ENCODE data around the gene RALGAPB. TPM values are rescaled to one million over a fixed set of nuclear protein-coding genes. Genes with fewer than 3 reads are reported as not detected.
"Not testable (repeated sequence)": the region's sequence is repeated elsewhere in the genome, so short reads cannot be mapped to it uniquely, and the experiment has no call there.

RALGAPB gene
- total and polyA plus RNA-seq, 5 donors = 8.3 to 26.9 (median 22.0) TPM

DNA sequence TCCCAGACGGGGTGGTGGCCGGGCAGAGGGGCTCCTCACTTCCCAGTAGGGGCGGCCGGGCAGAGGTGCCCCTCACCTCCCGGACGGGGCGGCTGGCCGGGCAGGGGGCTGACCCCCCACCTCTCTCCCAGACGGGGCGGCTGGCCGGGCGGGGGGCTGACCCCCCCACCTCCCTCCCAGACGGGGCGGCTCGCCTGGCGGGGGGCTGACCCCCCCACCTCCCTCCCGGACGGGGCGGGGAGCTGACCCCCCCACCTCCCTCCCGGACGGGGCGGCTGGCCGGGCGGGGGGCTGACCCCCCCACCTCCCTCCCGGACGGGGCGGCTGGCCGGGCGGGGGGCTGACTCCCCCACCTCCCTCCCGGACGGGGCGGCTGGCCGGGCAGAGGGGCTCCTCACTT lies 11.5 kb upstream of the RALGAPB start:
- intact Hi-C loops (cut with DNase I); H3K27me3 ChIP-seq (ENCODE audit: control insufficient read depth, insufficient read depth): not testable (repeated sequence)
- WGBS = 92% methylated on average over 21 of the region's 33 CpGs

DNA sequence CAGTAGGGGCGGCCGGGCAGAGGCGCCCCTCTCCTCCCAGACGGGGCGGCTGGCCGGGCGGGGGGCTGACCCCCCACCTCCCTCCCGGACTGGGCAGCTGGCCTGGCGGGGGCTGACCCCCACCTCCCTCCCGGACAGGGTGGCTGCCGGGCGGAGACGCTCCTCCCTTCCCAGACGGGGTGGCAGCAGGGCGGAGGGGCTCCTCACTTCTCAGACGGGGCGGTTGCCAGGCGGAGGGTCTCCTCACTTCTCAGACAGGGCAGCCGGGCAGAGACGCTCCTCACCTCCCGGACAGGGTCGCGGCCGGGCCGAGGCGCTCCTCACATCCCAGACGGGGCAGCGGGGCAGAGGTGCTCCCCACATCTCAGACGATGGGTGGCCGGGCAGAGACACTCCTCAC lies 11.1 kb upstream of the RALGAPB start:
- intact Hi-C loops (cut with DNase I); ATAC-seq; H3K9me3 ChIP-seq (ENCODE audit: control insufficient read depth, low read length); H3K27ac ChIP-seq (ENCODE audit: low read length); H3K4me3 ChIP-seq (ENCODE audit: low read length); H3K4me1 ChIP-seq (ENCODE audit: control insufficient read depth, insufficient read depth, low read length); H3K27me3 ChIP-seq (ENCODE audit: control insufficient read depth, insufficient read depth): not testable (repeated sequence)
- 91% methylated on average over 30 of the region's 30 CpGs for WGBS
- DNase-seq = peak in 2 of 3 donors; percentile 18 to 46

More for the DNA sequence above, 11.5 kb upstream of the RALGAPB start:
- not testable (repeated sequence) for H3K27ac ChIP-seq (ENCODE audit: low read length); H3K4me1 ChIP-seq (ENCODE audit: control insufficient read depth, insufficient read depth, low read length); DNase-seq; ATAC-seq; H3K9me3 ChIP-seq (ENCODE audit: control insufficient read depth, low read length); H3K4me3 ChIP-seq (ENCODE audit: low read length)

DNA sequence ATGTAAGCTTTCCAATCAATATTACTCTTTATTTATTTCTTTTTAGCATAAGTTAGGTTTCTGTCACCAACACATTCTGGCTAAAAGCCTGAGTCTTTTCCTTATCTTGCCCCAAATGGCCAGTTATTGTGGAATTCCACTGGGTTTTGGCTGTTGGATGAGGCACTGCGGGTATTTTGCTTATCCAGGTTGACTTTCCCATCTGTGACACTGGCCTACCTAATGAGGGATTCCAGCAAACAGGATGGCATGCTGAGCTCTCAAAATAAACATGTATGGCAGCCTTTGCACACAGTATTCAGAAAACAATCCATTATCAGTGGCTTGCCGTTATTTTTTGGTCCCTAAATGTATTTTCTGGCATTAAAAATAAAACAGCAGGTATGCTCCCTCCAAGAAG lies 6.5 kb upstream of the RALGAPB start:
- DNase-seq (no peak), ATAC-seq (no peak)
- intact Hi-C loops (cut with DNase I) = no loop called here
- no peaks in the 10 kb centered on the region for H3K4me1 ChIP-seq (ENCODE audit: control insufficient read depth, insufficient read depth, low read length)
- no peaks in the 10 kb centered on the region for H3K27me3 ChIP-seq (ENCODE audit: control insufficient read depth, insufficient read depth)
- 61% methylated on average over 2 of the region's 2 CpGs for WGBS
- no peak overlapping the region for H3K4me3 ChIP-seq (ENCODE audit: low read length)
- no peak overlapping the region for H3K27ac ChIP-seq (ENCODE audit: low read length)
- H3K9me3 ChIP-seq (ENCODE audit: control insufficient read depth, low read length) = no peaks in the 10 kb centered on the region

DNA sequence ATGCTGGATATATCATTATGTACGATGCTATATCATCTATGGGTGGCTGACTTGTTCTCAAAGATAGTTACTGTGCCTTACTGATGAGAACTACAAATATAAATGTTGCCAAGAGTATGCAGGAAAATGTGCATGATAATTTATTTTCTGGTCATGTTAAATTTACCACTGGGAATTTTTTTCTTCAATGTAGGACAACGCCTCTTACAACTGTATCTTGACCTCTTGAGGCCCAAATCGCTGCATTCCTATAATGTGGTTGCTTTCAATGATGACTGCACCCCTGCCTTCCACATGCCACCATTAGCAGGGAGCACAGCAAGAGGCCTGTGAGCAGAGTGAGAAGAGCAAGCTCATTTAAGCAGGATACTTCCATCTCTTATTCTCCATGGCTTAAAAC lies 5.7 kb upstream of the RALGAPB start:
- H3K27me3 ChIP-seq (ENCODE audit: control insufficient read depth, insufficient read depth) = no peaks in the 10 kb centered on the region
- ATAC-seq (no peak), DNase-seq (no peak)
- H3K27ac ChIP-seq (ENCODE audit: low read length) = no peak overlapping the region
- no peaks in the 10 kb centered on the region for H3K9me3 ChIP-seq (ENCODE audit: control insufficient read depth, low read length)
- no peak overlapping the region for H3K4me3 ChIP-seq (ENCODE audit: low read length)
- 70% methylated on average over 3 of the region's 3 CpGs for WGBS
- H3K4me1 ChIP-seq (ENCODE audit: control insufficient read depth, insufficient read depth, low read length) = no peaks in the 10 kb centered on the region
- intact Hi-C loops (cut with DNase I) = no loop called here

DNA sequence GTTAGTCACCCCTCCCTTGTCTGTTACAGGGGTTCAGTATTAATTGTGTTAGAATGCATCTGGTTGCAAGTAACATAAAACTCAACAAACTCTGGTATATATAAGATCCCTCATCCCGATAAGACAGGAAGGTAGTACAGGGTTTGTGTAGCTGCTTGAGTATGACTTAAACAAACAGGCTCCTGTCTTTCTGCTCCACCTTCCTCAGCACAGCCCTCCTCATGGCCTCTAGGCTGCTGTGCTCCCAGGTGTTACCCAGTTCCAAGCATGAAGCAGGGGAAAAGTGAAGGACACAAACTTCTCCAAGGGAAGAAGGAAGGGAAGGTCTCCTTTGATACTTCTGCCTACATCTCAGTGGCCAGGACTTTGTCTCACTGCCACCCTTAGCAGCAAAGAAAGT lies 1.4 kb upstream of the RALGAPB start:
- Histone ChIP-seq H3K27ac (ENCODE audit: low read length) (no peak overlapping the region), H3K4me1 (ENCODE audit: control insufficient read depth, insufficient read depth, low read length) (peaks cover 8% of the 10 kb centered on the region), H3K9me3 (ENCODE audit: control insufficient read depth, low read length) (no peaks in the 10 kb centered on the region), H3K27me3 (ENCODE audit: control insufficient read depth, insufficient read depth) (no peaks in the 10 kb centered on the region), H3K4me3 (ENCODE audit: low read length) (no peak overlapping the region)
- WGBS = 81% methylated on average over 1 of the region's 1 CpG
- no peak for DNase-seq
- intact Hi-C loops (cut with DNase I) = no loop called here
- no peak for ATAC-seq

DNA sequence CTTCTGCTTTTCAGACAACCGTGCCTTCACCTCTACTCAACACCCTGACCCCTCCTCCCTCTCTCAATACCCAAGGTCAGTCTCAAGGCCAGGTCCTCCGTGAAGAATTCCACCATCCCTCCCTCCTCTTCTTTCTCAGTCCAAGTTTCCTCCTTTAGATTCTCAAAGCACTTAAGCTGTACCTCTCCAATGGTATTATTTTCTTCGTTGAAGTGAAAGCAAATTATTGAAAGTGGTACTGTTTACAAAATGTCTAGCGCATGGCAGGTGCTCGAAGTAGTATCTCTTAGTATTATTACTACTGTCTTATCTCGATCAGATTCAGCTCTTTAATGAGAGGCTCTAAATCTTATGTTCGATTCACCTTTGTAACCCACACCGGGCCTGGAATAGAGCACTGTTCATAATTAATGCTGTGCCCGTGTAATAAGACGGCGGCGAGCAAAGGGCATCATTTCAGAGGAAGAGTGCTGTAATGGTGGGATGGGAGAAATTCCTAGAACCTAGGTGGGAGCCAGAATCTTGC lies 593 bp upstream of the RALGAPB start:
- H3K27me3 ChIP-seq (ENCODE audit: control insufficient read depth, insufficient read depth) = no peaks in the 10 kb centered on the region
- peak overlapping the region; percentile 72 for H3K4me3 ChIP-seq (ENCODE audit: low read length)
- WGBS = 20% methylated on average over 12 of the region's 12 CpGs
- ATAC-seq (no peak), DNase-seq (no peak)
- intact Hi-C loops (cut with DNase I) = no loop called here
- peak overlapping the region; percentile 26 for H3K27ac ChIP-seq (ENCODE audit: low read length)
- H3K4me1 ChIP-seq (ENCODE audit: control insufficient read depth, insufficient read depth, low read length) = peaks cover 8% of the 10 kb centered on the region
- no peaks in the 10 kb centered on the region for H3K9me3 ChIP-seq (ENCODE audit: control insufficient read depth, low read length)

DNA sequence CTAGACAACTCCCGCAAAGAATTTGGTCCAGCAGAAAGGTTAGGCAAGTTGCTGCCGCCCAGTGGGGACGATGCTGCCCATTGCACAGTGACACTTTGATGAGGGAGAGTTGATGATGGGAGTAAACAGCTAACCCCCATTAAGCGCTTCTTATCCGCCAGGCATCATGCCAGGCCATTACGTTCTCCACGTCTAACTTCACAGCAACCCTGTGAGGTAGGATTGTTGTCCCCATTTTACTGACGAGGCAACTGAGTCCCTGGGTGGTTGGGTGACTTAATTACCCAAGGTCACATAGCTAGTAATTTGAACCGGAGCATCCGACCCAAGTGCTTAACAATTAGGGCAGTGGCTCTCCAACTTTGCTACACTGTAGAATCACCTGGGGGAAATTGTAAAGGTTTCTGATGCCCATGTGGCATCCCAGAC lies 738 bp downstream of the RALGAPB start:
- no peak for ATAC-seq
- H3K4me1 ChIP-seq (ENCODE audit: control insufficient read depth, insufficient read depth, low read length) = peaks cover 8% of the 10 kb centered on the region
- peak overlapping the region; percentile 58 for H3K27ac ChIP-seq (ENCODE audit: low read length)
- no peaks in the 10 kb centered on the region for H3K9me3 ChIP-seq (ENCODE audit: control insufficient read depth, low read length)
- peak in 1 of 3 donors; percentile 72 for DNase-seq
- no peaks in the 10 kb centered on the region for H3K27me3 ChIP-seq (ENCODE audit: control insufficient read depth, insufficient read depth)
- H3K4me3 ChIP-seq (ENCODE audit: low read length) = peak overlapping the region; percentile 91
- 10% methylated on average over 10 of the region's 10 CpGs for WGBS
- intact Hi-C loops (cut with DNase I) = no loop called here

DNA sequence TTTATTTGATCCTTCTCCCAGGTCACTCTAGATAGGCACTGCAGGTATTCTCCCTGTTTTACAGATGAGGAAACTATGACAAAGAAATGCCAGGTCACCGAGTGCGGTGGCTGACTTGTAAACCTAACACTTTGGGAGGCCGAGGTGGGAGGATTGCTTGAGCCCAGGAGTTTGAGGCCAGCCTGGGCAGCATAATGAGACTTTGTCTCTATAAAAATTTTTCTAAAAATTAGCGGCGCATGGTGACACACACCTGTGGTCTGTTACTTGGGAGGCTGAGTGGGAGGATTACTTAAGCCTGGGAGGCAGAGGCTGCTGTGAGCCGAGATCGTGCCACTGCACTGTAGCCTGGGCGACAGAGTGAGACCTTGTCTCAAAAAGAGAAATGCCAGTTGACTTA lies 5.1 kb downstream of the RALGAPB start:
- Histone ChIP-seq H3K4me1 (ENCODE audit: control insufficient read depth, insufficient read depth, low read length) (peaks cover 8% of the 10 kb centered on the region), H3K27ac (ENCODE audit: low read length) (no peak overlapping the region), H3K9me3 (ENCODE audit: control insufficient read depth, low read length) (no peaks in the 10 kb centered on the region), H3K4me3 (ENCODE audit: low read length) (no peak overlapping the region), H3K27me3 (ENCODE audit: control insufficient read depth, insufficient read depth) (no peaks in the 10 kb centered on the region)
- 95% methylated on average over 8 of the region's 8 CpGs for WGBS
- intact Hi-C loops (cut with DNase I) = no loop called here
- no peak for DNase-seq
- ATAC-seq = no peak

DNA sequence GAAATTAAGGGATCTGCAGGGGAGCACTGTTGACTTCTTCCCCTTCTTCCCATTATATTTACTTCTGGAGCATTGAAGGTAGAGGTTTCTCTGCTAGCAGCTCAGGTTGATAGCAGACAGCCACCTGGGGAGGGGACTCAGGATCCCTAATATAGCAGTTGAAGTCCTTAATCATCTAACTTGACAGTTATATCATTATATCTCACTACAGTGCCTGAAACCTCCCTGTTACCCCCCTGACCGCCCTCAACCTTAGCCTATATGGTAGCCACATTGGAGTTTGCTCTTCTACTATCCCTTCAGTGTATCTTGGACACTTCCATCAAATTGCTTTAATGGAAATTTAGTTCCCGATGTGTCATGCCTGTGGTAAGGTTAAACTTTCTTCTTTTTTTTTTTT lies 7.0 kb downstream of the RALGAPB start:
- no peak overlapping the region for H3K27ac ChIP-seq (ENCODE audit: low read length)
- H3K4me1 ChIP-seq (ENCODE audit: control insufficient read depth, insufficient read depth, low read length) = no peaks in the 10 kb centered on the region
- WGBS = 94% methylated on average over 2 of the region's 2 CpGs
- intact Hi-C loops (cut with DNase I) = no loop called here
- ATAC-seq (no peak), DNase-seq (no peak)
- no peaks in the 10 kb centered on the region for H3K27me3 ChIP-seq (ENCODE audit: control insufficient read depth, insufficient read depth)
- no peak overlapping the region for H3K4me3 ChIP-seq (ENCODE audit: low read length)
- H3K9me3 ChIP-seq (ENCODE audit: control insufficient read depth, low read length) = no peaks in the 10 kb centered on the region

DNA sequence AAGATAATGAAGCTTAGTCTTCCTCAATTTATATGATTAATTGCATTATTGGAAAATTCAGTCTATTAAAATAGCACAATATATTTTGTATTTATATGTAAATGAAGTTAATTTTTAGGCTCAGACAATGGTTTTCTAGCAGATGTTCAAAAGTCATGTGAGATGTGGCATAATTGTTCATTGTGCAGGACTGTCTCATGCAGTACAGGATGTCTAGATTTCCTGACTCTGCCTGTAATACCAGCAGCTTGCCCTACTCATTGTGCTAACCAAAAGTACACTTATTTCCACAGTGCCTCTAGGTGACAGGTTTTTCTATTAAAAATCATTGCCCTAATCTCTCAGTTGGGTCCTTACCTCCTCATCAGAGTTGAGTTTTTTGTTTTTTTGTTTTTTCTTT lies 12.4 kb downstream of the RALGAPB start:
- intact Hi-C loops (cut with DNase I) = no loop called here
- DNase-seq (no peak), ATAC-seq (no peak)
- no peak overlapping the region for H3K27ac ChIP-seq (ENCODE audit: low read length)
- H3K4me3 ChIP-seq (ENCODE audit: low read length) = no peak overlapping the region
- H3K9me3 ChIP-seq (ENCODE audit: control insufficient read depth, low read length) = no peaks in the 10 kb centered on the region
- H3K27me3 ChIP-seq (ENCODE audit: control insufficient read depth, insufficient read depth) = no peaks in the 10 kb centered on the region
- H3K4me1 ChIP-seq (ENCODE audit: control insufficient read depth, insufficient read depth, low read length) = no peaks in the 10 kb centered on the region

DNA sequence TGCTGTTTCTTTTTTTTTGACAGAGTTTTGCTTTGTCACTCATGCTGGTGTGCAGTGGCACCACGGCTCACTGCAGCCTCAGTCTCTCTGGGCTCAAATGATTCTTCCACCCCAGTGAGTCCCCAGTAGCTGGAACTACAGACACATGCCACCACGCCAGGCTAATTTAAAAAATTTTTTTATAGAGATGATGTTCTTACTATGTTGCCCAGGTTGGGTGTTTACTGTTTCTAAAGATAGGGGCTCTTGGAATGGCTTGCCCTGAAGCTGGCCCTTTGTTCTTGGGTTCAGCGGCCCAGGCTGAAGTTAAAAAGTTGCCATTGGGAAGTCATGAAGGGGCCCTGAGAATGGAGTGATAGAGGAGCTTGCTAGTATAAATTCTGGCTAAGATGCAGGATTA lies 16.5 kb downstream of the RALGAPB start:
- no peaks in the 10 kb centered on the region for H3K4me1 ChIP-seq (ENCODE audit: control insufficient read depth, insufficient read depth, low read length)
- no peaks in the 10 kb centered on the region for H3K27me3 ChIP-seq (ENCODE audit: control insufficient read depth, insufficient read depth)
- 98% methylated on average over 3 of the region's 3 CpGs for WGBS
- no peaks in the 10 kb centered on the region for H3K9me3 ChIP-seq (ENCODE audit: control insufficient read depth, low read length)
- DNase-seq (no peak), ATAC-seq (no peak)
- H3K4me3 ChIP-seq (ENCODE audit: low read length) = no peak overlapping the region
- intact Hi-C loops (cut with DNase I) = no loop called here
- no peak overlapping the region for H3K27ac ChIP-seq (ENCODE audit: low read length)

DNA sequence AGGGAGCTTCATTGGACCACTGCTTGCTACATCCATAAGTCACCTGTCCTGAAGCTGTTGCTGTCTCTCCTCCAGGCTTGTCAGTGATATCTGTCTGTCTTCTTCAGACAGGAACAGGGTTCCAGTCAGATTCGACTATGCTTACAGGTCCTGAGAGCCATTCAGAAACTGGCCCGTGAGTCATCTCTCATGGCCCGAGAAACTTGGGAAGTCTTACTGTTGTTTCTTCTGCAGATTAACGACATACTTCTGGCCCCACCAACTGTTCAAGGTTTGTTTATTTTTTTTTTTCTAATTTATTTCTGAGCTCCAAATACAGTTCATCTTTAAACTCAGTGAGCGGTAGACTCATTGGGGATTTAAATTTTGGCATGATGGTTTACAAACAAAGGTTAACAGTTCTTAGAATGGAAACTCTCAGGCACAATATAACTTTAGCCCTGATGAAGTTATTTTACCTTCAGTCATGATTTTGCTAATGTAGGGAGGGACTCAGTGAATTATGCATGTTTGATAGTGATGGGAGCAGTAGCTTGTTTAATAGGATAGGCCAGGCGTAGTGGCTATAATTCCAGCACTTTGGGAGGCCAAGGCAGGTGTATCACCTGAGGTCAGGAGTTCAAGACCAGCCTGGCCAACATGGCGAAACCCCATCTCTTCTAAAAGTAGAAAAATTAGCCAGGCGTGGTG lies 24.7 kb downstream of the RALGAPB start:
- peaks cover 1% of the 10 kb centered on the region for H3K4me1 ChIP-seq (ENCODE audit: control insufficient read depth, insufficient read depth, low read length)
- no peaks in the 10 kb centered on the region for H3K27me3 ChIP-seq (ENCODE audit: control insufficient read depth, insufficient read depth)
- H3K4me3 ChIP-seq (ENCODE audit: low read length) = no peak overlapping the region
- H3K27ac ChIP-seq (ENCODE audit: low read length) = no peak overlapping the region
- H3K9me3 ChIP-seq (ENCODE audit: control insufficient read depth, low read length) = no peaks in the 10 kb centered on the region
- intact Hi-C loops (cut with DNase I) = no loop called here
- DNase-seq = no peak
- no peak for ATAC-seq
- WGBS = 94% methylated on average over 8 of the region's 8 CpGs
